ENCODE measurements around the gene FANCG. TPM values are rescaled to one million over a fixed set of nuclear protein-coding genes. Genes with fewer than 3 reads are reported as not detected.

The FANCG gene
- 10 to 100 TPM; 23.6 to 27.9 TPM for total RNA-seq
- polyA plus RNA-seq = 1 to 10 TPM; 4.4 to 9.3 (median 5.9) TPM
- total RNA-seq = 10.8 to 20.0 (median 14.9) reads per million in 6 experiments

GRCh38 chr9:35079426-35080341, at the start of gene FANCG:
FANCG (minus strand) TSS chr9:35079942; CDS start chr9:35079524, 418 bp downstream.
- peak within 1 kb of the TSS; percentile 90 to 96 (median 95) for H3K4me3 Mint-ChIP-seq
- peak within 1 kb of the TSS; percentile 75 to 95 (median 90) for H3K27ac Mint-ChIP-seq
- POLR2A ChIA-PET = interaction anchor here (0.6 to 8.4 kb wide), 16 partner anchors 8 to 570 kb away, joined by 3 to 52 read pairs (median 5); partner anchors contain the start of genes ATOSB, PIGO, STOML2 and UNC13B
- DNase-seq (peak; percentile 58 to 83 (median 72)), ATAC-seq (peak; percentile 94)
- no peaks in the 10 kb centered on the region for H3K36me3 Mint-ChIP-seq
- no peaks in the 10 kb centered on the region for H3K9me3 Mint-ChIP-seq
- H3K4me1 Mint-ChIP-seq = peaks cover 13 to 29% (median 20%) of the 10 kb centered on the region in 4 donors
- no peaks in the 10 kb centered on the region for H3K27me3 Mint-ChIP-seq

GRCh38 chr9:35116898-35117551, 37.3 kb upstream of the FANCG start:
- peaks cover 30 to 42% (median 40%) of the 10 kb centered on the region in 4 donors for H3K4me1 Mint-ChIP-seq
- peaks cover 0 to 2% (median 0%) of the 10 kb centered on the region in 5 donors for H3K27me3 Mint-ChIP-seq
- ATAC-seq (peak; percentile 66 to 76), DNase-seq (peak; percentile 75 to 94 (median 87))
- H3K9me3 Mint-ChIP-seq = no peaks in the 10 kb centered on the region
- POLR2A ChIA-PET = interaction anchor here (3.9 kb wide), 1 partner anchor 14 kb away, joined by 26 read pairs; the partner anchor contains the start of gene STOML2
- H3K4me3 Mint-ChIP-seq = peak overlapping the region; percentile 87 to 98 (median 94)
- no peaks in the 10 kb centered on the region for H3K36me3 Mint-ChIP-seq
- peak overlapping the region; percentile 84 to 99 (median 95) for H3K27ac Mint-ChIP-seq

- ATAC-seq = peak in 1 of 2 donors; percentile 3
These were observed 36.8 kb upstream of the FANCG start for GRCh38 chr9:35116539-35116897.

GRCh38 chr9:35115680-35116538, 36.2 kb upstream of the FANCG start, which contains the start of gene ATOSB:
ATOSB (minus strand) TSS chr9:35115862; CDS start chr9:35108274, 7,588 bp downstream.
- Mint-ChIP-seq H3K27me3 (peaks cover 0 to 1% (median 0%) of the 10 kb centered on the region in 5 donors), H3K36me3 (no peaks in the 10 kb centered on the region), H3K9me3 (no peaks in the 10 kb centered on the region), H3K4me1 (peaks cover 37 to 52% (median 50%) of the 10 kb centered on the region in 4 donors), H3K27ac (peak within 1 kb of the TSS; percentile 88 to 99 (median 95)), H3K4me3 (peak within 1 kb of the TSS; percentile 87 to 98 (median 94))
- DNase-seq = peak; percentile 84 to 96 (median 87)
- ATAC-seq = peak; percentile 64 to 68
- POLR2A ChIA-PET = interaction anchor here (0.6 to 3.9 kb wide), 6 partner anchors 8 to 143 kb away, joined by 3 to 26 read pairs (median 6); partner anchors contain the start of genes FANCG, STOML2 and VCP

More at GRCh38 chr9:35116539-35116897, 36.8 kb upstream of the FANCG start:
- Mint-ChIP-seq H3K4me3 (peak overlapping the region; percentile 87 to 98 (median 94)), H3K9me3 (no peaks in the 10 kb centered on the region), H3K4me1 (peaks cover 35 to 47% (median 45%) of the 10 kb centered on the region in 4 donors), H3K36me3 (no peaks in the 10 kb centered on the region), H3K27ac (peak overlapping the region; percentile 84 to 99 (median 95)), H3K27me3 (peaks cover 0 to 2% (median 0%) of the 10 kb centered on the region in 5 donors)
- no peak for DNase-seq
- POLR2A ChIA-PET = interaction anchor here (2.3 to 3.9 kb wide), 2 partner anchors 13 to 37 kb away, joined by 9 to 26 read pairs; partner anchors contain the start of genes FANCG and STOML2

- ATAC-seq (no peak), DNase-seq (peak in 3 of 10 donors; percentile 20 to 24 (median 23))
- Mint-ChIP-seq H3K9me3 (no peaks in the 10 kb centered on the region), H3K36me3 (no peaks in the 10 kb centered on the region), H3K4me3 (peak overlapping the region; percentile 87 to 98 (median 94)), H3K27ac (peak overlapping the region; percentile 88 to 99 (median 95)), H3K27me3 (no peaks in the 10 kb centered on the region), H3K4me1 (peaks cover 42 to 61% (median 58%) of the 10 kb centered on the region in 4 donors)
- POLR2A ChIA-PET = interaction anchor here (0.6 to 3.9 kb wide), 6 partner anchors 9 to 43 kb away, joined by 3 to 26 read pairs (median 6); partner anchors contain the start of genes FANCG, STOML2 and VCP
These were observed 35.3 kb upstream of the FANCG start for GRCh38 chr9:35114840-35115628.

- peak overlapping the region; percentile 88 to 99 (median 95) for H3K27ac Mint-ChIP-seq
- DNase-seq (peak in 9 of 10 donors; percentile 37 to 87 (median 53)), ATAC-seq (peak; percentile 14 to 26)
- H3K27me3 Mint-ChIP-seq = no peaks in the 10 kb centered on the region
- peak overlapping the region; percentile 87 to 98 (median 94) for H3K4me3 Mint-ChIP-seq
- H3K9me3 Mint-ChIP-seq = no peaks in the 10 kb centered on the region
- peaks cover 46 to 67% (median 63%) of the 10 kb centered on the region in 4 donors for H3K4me1 Mint-ChIP-seq
- no peaks in the 10 kb centered on the region for H3K36me3 Mint-ChIP-seq
- POLR2A ChIA-PET = interaction anchor here (0.7 to 3.9 kb wide), 6 partner anchors 8 to 42 kb away, joined by 3 to 26 read pairs (median 6); partner anchors contain the start of genes FANCG, PIGO, STOML2 and VCP
These were observed 34.5 kb upstream of the FANCG start for GRCh38 chr9:35114113-35114839.

GRCh38 chr9:35112257-35113020, 32.7 kb upstream of the FANCG start:
- Mint-ChIP-seq H3K36me3 (peaks cover 0 to 6% (median 0%) of the 10 kb centered on the region in 3 donors), H3K4me3 (peak overlapping the region; percentile 73 to 92 (median 84)), H3K27ac (peak overlapping the region; percentile 26 to 93 (median 90)), H3K27me3 (no peaks in the 10 kb centered on the region), H3K4me1 (peaks cover 46 to 70% (median 63%) of the 10 kb centered on the region in 4 donors), H3K9me3 (no peaks in the 10 kb centered on the region)
- POLR2A ChIA-PET = interaction anchor here (1.9 to 3.4 kb wide), 4 partner anchors 10 to 40 kb away, joined by 8 to 29 read pairs (median 16); partner anchors contain the start of genes FANCG, PIGO, STOML2 and VCP
- no peak for DNase-seq
- no peak for ATAC-seq

- peak; percentile 71 to 82 for ATAC-seq
- Mint-ChIP-seq H3K27me3 (no peaks in the 10 kb centered on the region), H3K4me1 (peaks cover 40 to 63% (median 57%) of the 10 kb centered on the region in 4 donors)
These were observed 31.5 kb upstream of the FANCG start for GRCh38 chr9:35111001-35111933.

More at GRCh38 chr9:35111001-35111933, 31.5 kb upstream of the FANCG start:
- peak overlapping the region; percentile 26 to 93 (median 90) for H3K27ac Mint-ChIP-seq
- peaks cover 0 to 12% (median under 1%) of the 10 kb centered on the region in 3 donors for H3K36me3 Mint-ChIP-seq
- peak; percentile 83 to 98 (median 93) for DNase-seq
- POLR2A ChIA-PET = interaction anchor here (0.8 to 3.4 kb wide), 6 partner anchors 9 to 546 kb away, joined by 3 to 29 read pairs (median 10); partner anchors contain the start of genes CCDC107, FANCG, PIGO and RMRP
- H3K4me3 Mint-ChIP-seq = peak overlapping the region; percentile 73 to 92 (median 84)
- no peaks in the 10 kb centered on the region for H3K9me3 Mint-ChIP-seq

Measured in naive thymus-derived CD8-positive, alpha-beta T cell (primary cell).